Glutamatergic neuron (in vitro differentiated cells): Measurements from ENCODE around the gene ADGRG6. TPM values are rescaled to one million over a fixed set of nuclear protein-coding genes. Genes with fewer than 3 reads are reported as not detected.

Experiments
- DNase-seq: peaks from one replicate; pipeline ENCODE4 v3.0.0; 2022
- H3K27ac Mint-ChIP-seq: one replicate; pipeline ENCODE4 v1.8.0; 2020; ENCODE audit warnings: mild to moderate bottlenecking, mixed read lengths, inconsistent platforms; ENCODE audit not compliant: unreplicated experiment
- H3K27me3 Mint-ChIP-seq: one replicate; pipeline ENCODE4 v1.8.0; 2020; ENCODE audit warnings: mild to moderate bottlenecking, moderate library complexity, mixed read lengths, inconsistent platforms; ENCODE audit not compliant: unreplicated experiment
- H3K36me3 Mint-ChIP-seq: one replicate; pipeline ENCODE4 v1.8.0; 2020; ENCODE audit warnings: mild to moderate bottlenecking, mixed read lengths, inconsistent platforms; ENCODE audit not compliant: unreplicated experiment
- H3K4me1 Mint-ChIP-seq: one replicate; pipeline ENCODE4 v1.8.0; 2020; ENCODE audit warnings: mild to moderate bottlenecking, low read depth, mixed read lengths, inconsistent platforms; ENCODE audit not compliant: unreplicated experiment
- H3K4me3 Mint-ChIP-seq: one replicate; pipeline ENCODE4 v1.8.0; 2020; ENCODE audit warnings: mild to moderate bottlenecking, mixed read lengths, inconsistent platforms; ENCODE audit not compliant: unreplicated experiment
- H3K9me3 Mint-ChIP-seq: one replicate; pipeline ENCODE4 v1.8.0; 2020; ENCODE audit warnings: mild to moderate bottlenecking, moderate library complexity, mixed read lengths, inconsistent platforms; ENCODE audit not compliant: unreplicated experiment
- total RNA-seq: library from RNA; stranded (reverse); fragmentation: NEBNext Ultra II Directional; extraction: Animal tissue kit (Norgen Biotek cat#: 25700); gene quantifications from one replicate; pipeline ENCODE4 v1.2.1, GENCODE V29; 2021; ENCODE audit not compliant: unreplicated experiment
- TF ChIP-seq, protein P1 (sequence below): fragments of 200-600 bp; sonication (generic); IDR thresholded peaks from one replicate; pipeline ENCODE4 v1.5.0; 2021; ENCODE audit not compliant: partially characterized antibody, unreplicated experiment

Gene ADGRG6
- total RNA-seq, 1 donor from 2014 or later = not detected

DNA sequence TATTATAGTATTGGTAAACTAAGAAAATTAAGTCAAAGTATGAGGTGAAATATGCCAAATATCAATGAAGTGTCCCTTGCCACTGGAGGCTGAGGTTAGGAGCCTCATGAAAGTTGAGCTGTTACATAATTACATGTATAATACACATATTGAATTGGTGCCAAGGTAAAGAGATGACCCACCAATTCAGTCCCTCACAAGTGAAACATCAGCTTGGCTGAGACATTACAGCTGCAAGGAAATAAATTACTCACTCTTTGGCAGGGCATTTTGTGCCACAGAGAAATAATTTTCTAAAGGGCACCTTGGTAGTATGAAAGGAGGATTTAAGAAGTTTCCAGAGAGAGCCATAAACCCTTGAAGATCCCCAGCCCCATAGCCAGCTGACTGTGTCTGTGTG lies 127.4 kb downstream of the ADGRG6 start:
- TF ChIP-seq, protein P1, sequence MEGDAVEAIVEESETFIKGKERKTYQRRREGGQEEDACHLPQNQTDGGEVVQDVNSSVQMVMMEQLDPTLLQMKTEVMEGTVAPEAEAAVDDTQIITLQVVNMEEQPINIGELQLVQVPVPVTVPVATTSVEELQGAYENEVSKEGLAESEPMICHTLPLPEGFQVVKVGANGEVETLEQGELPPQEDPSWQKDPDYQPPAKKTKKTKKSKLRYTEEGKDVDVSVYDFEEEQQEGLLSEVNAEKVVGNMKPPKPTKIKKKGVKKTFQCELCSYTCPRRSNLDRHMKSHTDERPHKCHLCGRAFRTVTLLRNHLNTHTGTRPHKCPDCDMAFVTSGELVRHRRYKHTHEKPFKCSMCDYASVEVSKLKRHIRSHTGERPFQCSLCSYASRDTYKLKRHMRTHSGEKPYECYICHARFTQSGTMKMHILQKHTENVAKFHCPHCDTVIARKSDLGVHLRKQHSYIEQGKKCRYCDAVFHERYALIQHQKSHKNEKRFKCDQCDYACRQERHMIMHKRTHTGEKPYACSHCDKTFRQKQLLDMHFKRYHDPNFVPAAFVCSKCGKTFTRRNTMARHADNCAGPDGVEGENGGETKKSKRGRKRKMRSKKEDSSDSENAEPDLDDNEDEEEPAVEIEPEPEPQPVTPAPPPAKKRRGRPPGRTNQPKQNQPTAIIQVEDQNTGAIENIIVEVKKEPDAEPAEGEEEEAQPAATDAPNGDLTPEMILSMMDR = no peak
- H3K27me3 Mint-ChIP-seq = no peaks in the 10 kb centered on the region

GRCh38 chr6:142433419-142433818 lies 131.6 kb downstream of the ADGRG6 start:
- H3K4me1 Mint-ChIP-seq = no peaks in the 10 kb centered on the region
- H3K27ac Mint-ChIP-seq = no peak overlapping the region
- H3K9me3 Mint-ChIP-seq = no peaks in the 10 kb centered on the region
- H3K4me3 Mint-ChIP-seq = no peak overlapping the region
- no peak for DNase-seq
- H3K36me3 Mint-ChIP-seq = no peaks in the 10 kb centered on the region
- H3K27me3 Mint-ChIP-seq = no peaks in the 10 kb centered on the region
- TF ChIP-seq, protein P1 = no peak

More for the DNA sequence above, 127.4 kb downstream of the ADGRG6 start:
- Mint-ChIP-seq H3K27ac (no peak overlapping the region), H3K9me3 (no peaks in the 10 kb centered on the region), H3K36me3 (no peaks in the 10 kb centered on the region), H3K4me1 (no peaks in the 10 kb centered on the region), H3K4me3 (no peak overlapping the region)
- no peak for DNase-seq

DNA sequence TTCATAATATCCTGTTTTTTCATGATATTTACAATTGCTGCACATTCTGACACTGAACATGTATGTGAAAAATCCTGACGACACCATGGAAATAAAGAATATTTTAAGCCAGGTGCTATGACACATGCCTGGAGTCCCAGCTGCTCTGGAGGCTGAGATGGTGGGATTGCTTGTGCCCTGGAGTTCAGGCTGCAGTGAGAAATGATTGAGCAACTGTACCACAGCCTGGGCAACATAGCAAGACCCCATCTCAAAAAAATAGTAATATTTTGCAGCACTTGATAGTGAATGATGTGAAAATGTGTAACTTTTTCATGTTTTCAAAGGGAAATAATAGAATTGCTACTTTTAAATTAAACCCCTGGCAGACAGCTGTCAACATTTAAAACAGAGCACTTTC lies 137.1 kb downstream of the ADGRG6 start:
- Mint-ChIP-seq H3K27ac (no peak overlapping the region), H3K4me1 (no peaks in the 10 kb centered on the region), H3K27me3 (no peaks in the 10 kb centered on the region), H3K4me3 (no peak overlapping the region), H3K9me3 (no peaks in the 10 kb centered on the region), H3K36me3 (no peaks in the 10 kb centered on the region)
- no peak for DNase-seq
- TF ChIP-seq, protein P1 = no peak

DNA sequence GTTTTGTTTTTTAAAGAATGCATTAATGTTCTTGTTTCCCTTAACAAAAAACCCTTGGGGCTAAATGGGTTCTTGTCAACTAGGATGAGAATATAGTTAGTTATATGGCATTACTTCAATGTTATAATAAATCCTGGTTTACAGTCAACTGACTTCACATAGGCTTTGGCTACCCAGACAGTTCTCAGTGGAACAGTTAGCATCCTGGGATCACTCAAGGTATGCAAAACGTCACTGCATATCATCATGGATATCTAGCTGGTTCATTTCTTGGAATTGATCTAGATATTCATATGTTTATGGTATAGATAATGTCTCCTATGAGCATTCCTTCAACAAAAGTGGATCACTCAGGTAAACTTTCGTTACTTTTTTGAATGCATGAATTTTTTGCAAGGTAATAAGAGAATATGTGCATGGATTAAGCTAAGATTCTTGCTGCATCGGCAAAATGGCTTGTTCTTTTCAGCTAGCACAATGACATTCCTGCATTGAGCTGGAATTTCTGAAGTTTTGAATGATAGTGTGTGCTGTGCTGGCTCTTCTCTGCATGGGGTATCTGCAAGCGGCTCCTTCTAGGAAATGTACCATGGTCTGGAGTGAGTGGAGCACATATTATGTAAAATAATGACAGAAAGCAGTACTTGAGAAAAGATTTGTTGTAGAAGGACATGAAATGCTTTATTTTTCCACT lies 138.9 kb downstream of the ADGRG6 start:
- DNase-seq = no peak
- no peak overlapping the region for H3K27ac Mint-ChIP-seq
- H3K4me1 Mint-ChIP-seq = no peaks in the 10 kb centered on the region
- no peaks in the 10 kb centered on the region for H3K9me3 Mint-ChIP-seq
- no peaks in the 10 kb centered on the region for H3K27me3 Mint-ChIP-seq
- H3K4me3 Mint-ChIP-seq = no peak overlapping the region
- TF ChIP-seq, protein P1 = no peak
- no peaks in the 10 kb centered on the region for H3K36me3 Mint-ChIP-seq

DNA sequence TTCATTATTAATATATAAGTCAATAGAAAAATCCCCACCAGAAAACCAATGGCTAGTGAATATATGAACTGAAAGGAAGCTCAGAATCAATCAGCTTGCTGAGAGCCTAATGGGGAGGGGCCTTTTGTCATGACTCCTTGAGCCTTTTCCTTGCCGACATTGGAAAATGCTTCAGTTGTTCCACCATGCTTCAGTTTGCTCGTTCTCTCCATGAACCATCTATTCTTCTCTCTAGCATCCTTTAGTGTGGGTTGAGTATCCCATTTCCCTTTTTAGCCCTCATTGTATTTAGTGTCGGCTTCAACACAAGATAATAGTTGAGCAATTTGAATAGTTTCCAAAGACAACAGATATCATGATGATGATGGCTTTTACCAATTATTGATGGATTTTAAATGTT lies 139.9 kb downstream of the ADGRG6 start:
- DNase-seq = no peak
- TF ChIP-seq, protein P1 = no peak
- Mint-ChIP-seq H3K9me3 (no peaks in the 10 kb centered on the region), H3K27me3 (no peaks in the 10 kb centered on the region), H3K36me3 (no peaks in the 10 kb centered on the region), H3K4me3 (no peak overlapping the region), H3K27ac (no peak overlapping the region), H3K4me1 (no peaks in the 10 kb centered on the region)
